NCI-H2081 (cell line): Measurements from ENCODE around the gene NDUFS6.
"Not testable (repeated sequence)": the region's sequence is repeated elsewhere in the genome, so short reads cannot be mapped to it uniquely, and the experiment has no call there.

Experiments
- DNase-seq, 2 experiments: peaks; one replicate each; lab custom pipeline; 2025; lab: John Stamatoyannopoulos, UW

Gene NDUFS6

DNA sequence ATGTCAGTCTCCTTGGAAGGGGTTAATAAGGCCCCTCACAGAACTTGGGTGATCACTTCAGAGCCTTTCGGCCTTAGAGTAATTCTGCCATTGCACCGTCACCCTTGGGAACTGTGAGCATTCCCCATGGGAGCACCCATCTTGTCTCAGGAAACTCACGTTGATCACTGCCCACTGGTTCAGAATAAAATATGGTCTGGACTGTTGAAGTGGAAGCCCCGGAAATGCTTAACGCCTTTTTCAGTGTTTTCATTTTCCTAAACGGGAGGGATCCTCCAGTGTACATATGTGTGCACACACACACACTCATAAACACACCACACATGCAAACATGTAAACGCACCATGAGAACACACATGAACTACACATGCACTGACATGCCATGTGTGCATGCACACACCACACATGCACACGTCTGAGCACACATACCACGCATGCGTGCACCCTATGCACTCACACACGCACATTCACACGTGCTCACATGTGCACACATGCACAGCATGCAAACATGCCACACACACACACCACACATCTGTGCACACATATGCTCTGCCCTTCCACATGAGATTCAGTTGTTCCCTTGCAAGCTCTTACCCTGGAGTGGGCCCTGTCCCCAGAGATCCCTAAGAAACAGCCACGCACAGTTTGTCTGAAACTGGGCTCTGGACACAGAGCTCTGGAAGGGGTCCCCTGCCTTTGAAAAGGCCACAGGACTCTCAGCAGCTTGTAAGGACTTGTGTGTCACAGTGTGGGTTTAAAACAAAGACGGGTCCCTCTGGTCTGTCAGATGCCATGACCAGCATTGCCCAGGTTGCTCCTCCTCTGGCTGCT, 18.6 kb upstream of the NDUFS6 start:
- no peak for DNase-seq

DNA sequence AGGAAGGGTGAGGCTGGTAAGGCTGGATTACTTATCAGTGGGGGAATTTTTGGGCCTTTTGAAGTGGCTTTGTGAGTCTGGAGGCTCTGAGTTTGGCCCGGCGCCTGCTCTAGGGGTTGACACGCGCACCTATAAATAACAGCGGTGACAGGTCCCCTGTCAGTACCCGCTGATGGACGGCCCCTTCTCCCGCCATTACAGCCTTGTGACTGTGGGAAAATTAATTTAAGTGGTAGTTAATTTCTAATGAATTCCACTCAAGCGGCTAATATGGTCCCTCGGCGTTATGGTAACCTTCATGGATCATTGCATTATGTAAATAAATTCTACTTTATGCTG, 18.0 kb upstream of the NDUFS6 start:
- DNase-seq, result no peak

DNA sequence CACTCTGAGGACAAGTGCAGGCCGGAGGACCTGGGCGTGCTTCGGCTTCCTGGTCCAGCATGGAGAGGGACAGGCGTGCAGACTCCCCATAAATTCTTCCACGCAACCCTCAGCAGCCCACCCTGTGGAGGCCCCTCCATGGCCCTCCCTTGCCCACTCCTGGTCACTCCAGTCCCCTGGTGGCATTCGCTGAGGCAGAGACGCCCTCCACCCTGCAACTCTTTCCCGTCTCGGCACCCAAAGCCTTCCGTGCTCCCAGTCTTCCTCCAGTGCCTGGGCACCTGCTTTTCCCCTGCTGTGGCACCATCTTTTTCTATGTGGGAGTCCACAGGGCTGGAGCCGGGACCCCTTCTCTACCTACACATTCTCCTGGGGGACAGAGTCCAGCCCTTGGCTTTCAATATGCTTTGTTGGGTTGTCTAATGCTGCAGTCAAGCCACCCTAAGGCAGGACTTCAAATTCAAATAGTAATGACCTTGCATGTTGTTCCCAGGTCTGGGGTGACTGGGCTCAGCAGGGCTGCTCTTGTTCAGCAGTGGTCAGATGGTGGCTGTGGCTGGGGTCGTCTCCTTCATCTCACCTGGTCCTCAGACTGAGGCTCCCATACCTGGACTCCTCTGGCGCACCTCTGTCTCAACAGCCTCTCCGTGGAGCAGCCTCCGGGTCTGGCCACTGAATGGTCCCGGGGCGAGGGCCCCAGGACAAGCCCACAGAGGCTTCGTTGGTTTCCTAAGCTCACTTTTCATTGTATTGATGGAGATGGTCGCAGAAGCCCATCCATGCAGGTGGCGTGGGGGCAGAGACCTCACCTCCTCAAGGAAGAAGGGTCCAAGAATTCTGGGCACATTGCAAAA, 16.8 kb upstream of the NDUFS6 start:
- DNase-seq, result no peak

- no peak for DNase-seq
These were observed 16.1 kb upstream of the NDUFS6 start for GRCh38 chr5:1785062-1785461.

DNA sequence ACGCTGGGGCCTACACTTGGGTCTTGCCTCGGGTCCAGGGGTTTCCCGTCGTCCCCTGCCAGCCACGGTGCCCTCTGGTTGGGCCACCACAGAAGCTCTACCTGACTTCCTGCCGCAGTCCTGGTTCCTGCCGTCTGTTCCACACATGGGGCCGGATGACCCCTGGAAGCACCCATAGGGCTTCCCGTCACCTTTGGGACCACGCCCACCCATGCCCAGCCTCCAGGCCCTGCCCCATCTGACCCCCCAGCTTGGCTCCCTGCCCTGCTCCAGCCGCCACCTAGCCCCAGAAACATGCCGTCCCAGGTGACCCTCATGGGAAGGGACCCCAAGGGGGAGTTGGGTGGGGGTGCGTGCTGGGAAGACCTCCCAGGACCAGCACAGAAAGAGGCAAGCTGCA, 15.2 kb upstream of the NDUFS6 start:
- no peak for DNase-seq

DNA sequence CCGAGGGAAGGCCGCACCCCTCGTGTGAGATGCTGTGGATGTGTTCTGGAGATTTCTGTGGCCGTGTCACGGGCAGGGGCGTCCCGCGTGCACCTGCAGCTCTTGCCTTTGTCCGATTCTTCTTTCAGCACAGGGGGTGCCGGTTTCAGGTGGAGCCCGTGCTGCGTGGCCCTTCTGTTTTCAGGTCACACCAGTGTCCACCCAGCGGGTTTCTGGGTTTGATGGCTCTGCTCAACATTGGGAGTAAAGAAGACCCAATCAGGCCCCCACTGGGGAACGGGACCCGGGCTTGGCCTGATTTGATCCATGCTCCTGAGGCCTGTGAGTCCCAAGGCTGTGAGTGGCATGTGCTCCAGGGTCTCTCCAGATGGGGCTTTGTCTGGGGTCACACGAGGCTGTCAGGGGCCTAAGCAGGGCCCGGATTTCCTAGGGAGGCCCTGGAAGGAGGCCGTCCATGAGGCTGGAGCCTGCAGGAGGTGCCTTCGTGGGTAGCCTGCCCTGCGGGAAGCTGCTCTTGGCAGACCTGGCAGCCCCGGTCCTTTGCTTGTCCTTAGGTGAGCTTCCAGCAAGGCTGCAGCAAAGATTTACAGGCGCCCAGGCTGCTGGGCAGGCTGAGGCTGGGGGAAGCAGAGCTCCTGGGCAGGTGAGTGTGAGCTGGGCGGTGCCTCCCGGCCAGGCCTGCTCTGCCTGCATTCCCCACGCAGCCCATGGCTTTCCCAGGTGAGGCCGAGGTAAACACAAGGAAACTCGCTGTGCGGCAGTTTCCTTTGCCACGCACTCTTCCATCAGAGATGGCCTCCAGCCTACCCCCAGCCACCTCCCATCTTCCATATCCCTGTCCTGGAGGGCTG, 14.4 kb upstream of the NDUFS6 start:
- DNase-seq, result no peak

DNA sequence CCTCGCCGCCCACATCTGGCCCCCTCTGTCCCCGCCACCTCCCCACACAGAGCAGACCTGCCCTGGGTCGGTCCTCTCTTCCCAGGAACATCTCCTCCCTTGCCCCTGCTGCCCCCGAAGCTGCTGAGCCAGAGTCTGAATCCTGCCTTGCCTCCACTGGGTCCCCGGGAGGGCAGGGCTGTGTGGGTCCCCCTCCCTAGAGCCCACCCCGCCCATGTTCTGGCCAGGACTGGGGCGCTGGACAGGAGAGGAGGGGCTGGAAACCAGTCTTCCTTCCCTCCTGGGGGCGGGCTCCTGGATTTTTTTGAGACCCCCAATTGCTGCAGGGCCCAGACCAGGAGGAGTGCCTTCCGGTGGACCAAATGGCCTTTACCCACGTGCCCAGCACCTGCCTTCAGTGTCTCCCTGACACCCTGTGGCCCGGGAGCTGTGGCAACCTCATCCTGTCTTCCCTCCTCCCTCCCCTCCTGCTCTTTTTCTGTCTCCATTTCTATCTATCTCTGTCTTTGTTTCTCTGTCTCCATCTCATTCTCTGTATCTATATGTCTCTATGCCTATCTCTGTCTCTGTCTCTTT, 13.6 kb upstream of the NDUFS6 start:
- DNase-seq, result no peak

GRCh38 chr5:1788200-1788599, 13.0 kb upstream of the NDUFS6 start:
- no peak for DNase-seq

DNA sequence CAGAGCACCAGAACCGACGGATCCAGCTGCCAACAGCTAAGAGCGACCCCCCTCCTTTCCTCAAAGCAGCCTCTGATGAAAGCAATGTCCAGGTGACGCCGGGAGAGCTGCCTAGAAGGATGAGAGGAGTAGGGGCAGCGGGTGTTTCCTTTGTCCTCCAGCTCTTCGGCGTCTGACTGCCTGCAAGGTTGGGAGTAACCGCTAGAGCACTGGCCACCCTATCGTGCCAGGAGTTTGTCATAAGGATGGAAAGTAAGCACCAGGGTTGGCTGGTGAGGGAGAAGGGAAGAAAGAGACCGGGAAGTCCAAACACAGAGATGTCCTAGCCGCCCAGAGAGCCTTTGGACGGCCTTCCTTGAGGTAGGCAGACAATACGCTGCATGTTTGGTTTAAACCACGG, 12.4 kb upstream of the NDUFS6 start:
- no peak for DNase-seq

GRCh38 chr5:1789438-1789833, 11.8 kb upstream of the NDUFS6 start:
- not testable (repeated sequence) for DNase-seq

DNA sequence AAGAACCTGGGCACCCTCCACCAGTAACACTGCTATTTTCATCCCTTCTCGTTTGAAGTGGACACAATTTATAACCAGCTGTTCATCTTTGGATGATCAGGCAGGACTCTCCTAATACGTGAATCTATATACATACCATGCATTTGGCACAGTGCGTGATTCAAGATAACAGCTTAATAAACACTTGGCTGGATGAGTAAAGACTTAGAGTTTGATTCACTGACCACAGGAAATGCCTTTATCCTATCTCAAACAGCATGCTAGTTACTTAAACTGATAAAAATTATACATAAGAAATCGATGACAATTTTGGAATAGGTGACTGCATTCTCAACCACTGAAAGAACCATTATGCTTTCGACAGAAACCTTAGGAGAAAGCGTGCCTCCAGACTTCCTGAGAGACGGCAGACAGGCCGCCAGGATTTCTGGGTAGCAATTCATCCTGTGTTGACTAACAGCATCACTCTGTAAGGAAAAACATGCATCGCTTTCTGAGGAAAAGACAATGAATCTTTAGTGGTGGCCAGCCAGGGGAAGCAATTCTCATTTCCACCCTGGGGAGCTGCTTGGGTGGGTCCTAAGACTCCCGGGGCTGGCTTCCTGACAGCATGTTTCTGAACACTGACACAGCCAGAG, 11.3 kb upstream of the NDUFS6 start:
- DNase-seq, result no peak

DNA sequence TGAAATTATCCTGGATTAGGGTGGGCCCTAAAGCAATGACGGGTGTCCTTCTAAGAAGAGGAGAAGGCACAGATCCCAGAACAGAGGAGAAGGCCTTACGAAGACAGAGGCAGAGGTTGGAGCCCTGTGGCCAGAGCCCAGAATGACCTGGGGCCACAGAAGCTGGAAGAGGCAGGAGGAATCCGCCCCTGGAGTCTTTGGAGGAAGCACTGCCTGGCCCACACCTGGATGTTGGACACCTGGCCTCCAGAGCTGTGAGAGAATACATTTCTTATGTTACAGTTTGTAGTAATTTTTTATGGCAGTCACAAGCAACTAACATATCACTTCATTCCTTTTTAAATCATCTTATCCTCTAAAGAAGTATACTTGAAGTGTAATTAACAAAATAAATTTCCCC, 10.0 kb upstream of the NDUFS6 start:
- no peak for DNase-seq

DNA sequence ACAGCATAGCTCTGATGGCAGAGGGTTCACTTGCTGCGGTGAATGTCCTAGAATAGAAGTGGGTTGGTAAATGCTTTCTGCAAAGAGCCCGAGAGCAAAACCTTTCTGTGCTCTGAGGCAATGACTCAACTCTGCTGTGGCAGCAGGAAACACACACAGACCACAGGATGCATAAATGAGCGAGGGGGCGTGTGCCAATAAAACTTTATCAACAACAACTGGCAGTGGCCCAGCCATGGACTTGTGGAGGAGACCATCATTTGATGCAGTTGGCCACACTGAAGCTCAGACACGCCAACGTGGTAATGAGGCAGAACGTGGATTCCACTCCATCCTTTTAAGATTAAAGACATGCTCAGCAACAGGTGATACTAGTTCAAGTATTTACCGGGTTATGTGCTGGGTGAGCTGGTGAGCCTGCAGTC, 8.4 kb upstream of the NDUFS6 start:
- DNase-seq, result no peak

GRCh38 chr5:1793301-1793740, 7.9 kb upstream of the NDUFS6 start:
- DNase-seq, result no peak

DNA sequence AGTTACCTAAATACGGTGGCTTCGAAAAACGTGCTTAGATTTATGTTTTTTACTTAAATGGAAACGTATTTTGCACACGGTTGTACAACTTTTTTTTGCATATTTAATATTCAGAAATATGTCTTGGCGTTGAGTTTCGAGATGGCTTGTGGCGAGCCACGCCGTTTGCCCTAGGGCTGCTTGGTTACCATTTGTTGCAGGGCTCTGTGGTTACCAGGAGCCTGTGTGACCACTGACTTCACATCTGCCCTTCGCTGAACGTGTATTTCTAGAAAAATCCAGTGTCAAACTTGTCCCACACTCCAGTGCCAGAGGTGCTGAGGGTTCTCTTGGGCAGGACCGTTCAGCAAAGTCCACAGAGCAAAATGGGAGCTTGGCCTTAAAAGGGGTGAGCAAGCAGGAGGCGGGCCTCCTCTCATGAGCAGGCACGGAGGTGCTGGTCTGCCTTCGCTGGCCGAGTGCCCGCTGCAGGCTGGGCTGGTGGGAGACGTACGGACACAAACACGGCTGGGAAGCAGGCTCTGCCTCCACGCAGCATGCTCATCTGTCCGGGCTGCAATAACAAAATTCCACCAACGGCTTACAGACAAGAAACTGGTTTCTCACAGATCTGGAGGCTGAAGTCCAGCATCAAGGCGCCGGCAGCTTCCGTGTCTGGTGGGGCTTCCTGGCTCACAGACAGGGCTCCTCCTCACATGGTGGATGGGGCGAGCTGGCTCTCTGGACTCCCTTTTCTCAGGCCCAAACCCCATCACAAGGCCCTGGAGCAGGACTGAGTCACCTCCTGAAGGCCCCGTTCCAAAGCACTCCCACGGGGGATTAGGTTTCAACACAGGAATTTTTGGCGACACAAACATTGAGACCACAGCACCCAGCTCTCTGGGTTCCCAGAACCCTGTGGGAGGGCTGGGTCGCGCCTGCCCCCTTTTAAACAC, 7.0 kb upstream of the NDUFS6 start:
- DNase-seq, result no peak

GRCh38 chr5:1794901-1795290, 6.3 kb upstream of the NDUFS6 start:
- DNase-seq, result no peak

DNA sequence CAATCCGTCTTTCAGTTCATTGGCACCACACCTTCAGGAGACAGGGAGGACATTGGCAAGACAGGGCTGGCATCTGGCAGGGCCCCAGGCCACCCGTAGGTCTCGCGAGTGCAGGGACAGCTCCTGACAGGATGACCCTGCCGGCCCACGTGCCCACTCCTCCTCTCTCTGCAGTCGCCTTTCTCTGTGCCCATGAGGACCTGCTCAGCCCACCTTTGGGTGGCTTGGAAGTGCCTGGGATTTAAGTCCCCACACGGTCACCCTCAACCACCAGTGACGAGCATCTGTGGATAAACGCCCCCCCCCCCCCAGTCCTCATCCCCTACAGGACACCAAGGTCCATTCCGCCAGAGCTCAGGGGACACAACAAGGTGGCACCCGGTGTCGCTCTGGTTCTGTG, 5.7 kb upstream of the NDUFS6 start:
- DNase-seq, result no peak

DNA sequence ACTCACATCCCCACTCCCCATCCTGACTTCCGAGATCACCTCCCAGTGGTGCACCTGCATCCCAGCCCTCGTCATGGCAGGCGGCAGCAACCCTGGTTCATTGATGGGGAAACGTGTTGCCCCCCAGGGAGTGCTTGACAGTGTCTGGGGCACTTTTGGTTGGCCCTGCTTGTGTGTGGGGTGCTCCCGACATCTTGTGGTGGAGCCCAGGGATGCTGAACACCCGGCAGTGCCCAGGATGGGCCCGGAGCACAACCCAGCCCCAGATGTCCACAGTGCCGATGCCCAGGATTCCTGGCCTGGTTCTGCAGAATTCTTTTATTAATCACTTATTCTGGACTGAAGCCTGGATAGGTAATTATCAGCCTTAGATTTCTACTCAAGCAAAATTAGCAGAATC, 5.3 kb upstream of the NDUFS6 start:
- DNase-seq, result no peak

DNA sequence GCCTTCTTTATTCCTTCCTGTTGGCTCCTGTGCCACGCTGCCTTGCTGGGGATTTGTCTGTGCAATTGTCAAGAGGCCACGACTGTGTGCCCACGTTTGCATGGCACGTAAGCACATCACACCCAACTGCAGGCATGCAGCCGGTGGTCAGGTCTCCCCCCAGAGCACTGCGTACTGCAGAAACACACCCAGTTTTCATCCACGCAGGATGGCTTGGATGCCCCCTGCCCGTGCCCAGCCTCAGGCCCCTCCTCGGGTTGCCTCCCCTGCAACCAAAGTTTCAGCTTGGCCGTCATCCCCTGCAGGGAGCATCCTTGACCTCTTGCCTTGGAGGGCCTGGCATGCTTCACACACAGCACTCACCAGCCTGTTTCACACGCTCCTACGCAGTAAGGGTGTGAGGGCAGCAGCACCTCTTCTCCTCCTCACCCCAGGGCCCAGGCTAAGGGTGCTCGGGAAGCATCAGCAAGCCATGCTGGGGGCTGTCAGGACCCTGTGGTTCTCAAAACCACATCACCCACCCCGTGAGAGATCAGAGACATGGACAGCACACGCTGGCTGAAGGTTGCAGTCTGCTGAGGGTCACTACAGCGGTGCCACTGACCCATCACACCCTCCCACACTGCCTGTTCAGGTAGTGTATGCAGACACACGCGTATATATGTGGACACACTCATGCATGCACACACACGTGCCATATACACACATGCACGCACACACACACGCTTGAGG, 4.7 kb upstream of the NDUFS6 start:
- DNase-seq, result no peak
